HL-60 (cell line): Measurements from ENCODE around the gene LGALS9C.
"Not testable (repeated sequence)": the region's sequence is repeated elsewhere in the genome, so short reads cannot be mapped to it uniquely, and the experiment has no call there.

Experiments used
- POLR2AphosphoS5 ChIP-seq: IDR thresholded peaks from 2 replicates; pipeline ENCODE4 v1.6.1; 2012; ENCODE audit warnings: low read depth
- REST ChIP-seq: IDR thresholded peaks from 2 replicates; pipeline ENCODE4 v1.6.1; 2012; ENCODE audit warnings: low read depth; ENCODE audit not compliant: insufficient replicate concordance
- TF ChIP-seq, protein P1 (sequence below): IDR thresholded peaks from one replicate; pipeline ENCODE4 v1.5.1; 2011; ENCODE audit warnings: low read length, control low read depth, inconsistent platforms; ENCODE audit not compliant: insufficient read depth

- TF ChIP-seq, protein P1, sequence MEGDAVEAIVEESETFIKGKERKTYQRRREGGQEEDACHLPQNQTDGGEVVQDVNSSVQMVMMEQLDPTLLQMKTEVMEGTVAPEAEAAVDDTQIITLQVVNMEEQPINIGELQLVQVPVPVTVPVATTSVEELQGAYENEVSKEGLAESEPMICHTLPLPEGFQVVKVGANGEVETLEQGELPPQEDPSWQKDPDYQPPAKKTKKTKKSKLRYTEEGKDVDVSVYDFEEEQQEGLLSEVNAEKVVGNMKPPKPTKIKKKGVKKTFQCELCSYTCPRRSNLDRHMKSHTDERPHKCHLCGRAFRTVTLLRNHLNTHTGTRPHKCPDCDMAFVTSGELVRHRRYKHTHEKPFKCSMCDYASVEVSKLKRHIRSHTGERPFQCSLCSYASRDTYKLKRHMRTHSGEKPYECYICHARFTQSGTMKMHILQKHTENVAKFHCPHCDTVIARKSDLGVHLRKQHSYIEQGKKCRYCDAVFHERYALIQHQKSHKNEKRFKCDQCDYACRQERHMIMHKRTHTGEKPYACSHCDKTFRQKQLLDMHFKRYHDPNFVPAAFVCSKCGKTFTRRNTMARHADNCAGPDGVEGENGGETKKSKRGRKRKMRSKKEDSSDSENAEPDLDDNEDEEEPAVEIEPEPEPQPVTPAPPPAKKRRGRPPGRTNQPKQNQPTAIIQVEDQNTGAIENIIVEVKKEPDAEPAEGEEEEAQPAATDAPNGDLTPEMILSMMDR, result not testable (repeated sequence)
- not testable (repeated sequence) for TF ChIP-seq REST, POLR2AphosphoS5
Observed at GRCh38 chr17:18466250-18466983, 10.2 kb upstream of the LGALS9C start.
